Fibroblast of villous mesenchyme (primary cell): ENCODE measurements around the gene MCF2L. TPM values are rescaled to one million over a fixed set of nuclear protein-coding genes. Genes with fewer than 3 reads are reported as not detected.
A peak's percentile ranks its signal among the peaks of the same experiment; 100 is the strongest.

Experiments used
- DNase-seq: peaks from one replicate; pipeline ENCODE4 v3.0.0-alpha.2; 2010; ENCODE audit warnings: low read depth
- H3K4me3 ChIP-seq: 2 replicates; pipeline ENCODE4 v1.5.1; 2011; ENCODE audit warnings: low read depth, mild to moderate bottlenecking, low read length
- total RNA-seq: library from RNA; depleted of rRNA; stranded (reverse); fragments of >200 nt; gene quantifications from 2 replicates; pipeline ENCODE4 v1.2.3, GENCODE V29; 2012
- TF ChIP-seq, protein P1 (sequence below): IDR thresholded peaks from 2 replicates; pipeline ENCODE4 v1.5.1; 2012; ENCODE audit warnings: low read depth, mild to moderate bottlenecking, low read length; ENCODE audit not compliant: insufficient read depth

MCF2L gene
- total RNA-seq, 1 donor, result under 0.01 TPM

DNA sequence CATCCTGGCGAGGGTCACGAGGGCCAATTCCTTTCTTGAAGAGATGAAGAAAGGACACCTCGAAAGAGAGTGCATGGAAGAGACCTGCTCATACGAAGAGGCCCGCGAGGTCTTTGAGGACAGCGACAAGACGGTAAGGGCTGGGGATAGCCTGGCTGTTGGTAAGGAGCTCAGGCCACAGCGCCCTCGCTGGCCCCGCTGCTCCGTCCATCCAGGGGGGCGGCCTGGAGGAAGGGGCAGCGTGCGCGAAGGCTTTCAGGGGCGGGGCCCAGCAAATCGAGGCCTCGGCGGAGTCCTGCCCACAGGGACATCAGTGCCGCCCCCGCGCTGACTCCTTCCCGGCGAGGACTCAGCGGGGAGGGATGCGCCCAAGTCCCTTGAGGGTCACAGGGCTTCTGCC is 160.5 kb downstream of the MCF2L start:
- H3K4me3 ChIP-seq, result no peak overlapping the region
- no peak for DNase-seq
- TF ChIP-seq, protein P1, sequence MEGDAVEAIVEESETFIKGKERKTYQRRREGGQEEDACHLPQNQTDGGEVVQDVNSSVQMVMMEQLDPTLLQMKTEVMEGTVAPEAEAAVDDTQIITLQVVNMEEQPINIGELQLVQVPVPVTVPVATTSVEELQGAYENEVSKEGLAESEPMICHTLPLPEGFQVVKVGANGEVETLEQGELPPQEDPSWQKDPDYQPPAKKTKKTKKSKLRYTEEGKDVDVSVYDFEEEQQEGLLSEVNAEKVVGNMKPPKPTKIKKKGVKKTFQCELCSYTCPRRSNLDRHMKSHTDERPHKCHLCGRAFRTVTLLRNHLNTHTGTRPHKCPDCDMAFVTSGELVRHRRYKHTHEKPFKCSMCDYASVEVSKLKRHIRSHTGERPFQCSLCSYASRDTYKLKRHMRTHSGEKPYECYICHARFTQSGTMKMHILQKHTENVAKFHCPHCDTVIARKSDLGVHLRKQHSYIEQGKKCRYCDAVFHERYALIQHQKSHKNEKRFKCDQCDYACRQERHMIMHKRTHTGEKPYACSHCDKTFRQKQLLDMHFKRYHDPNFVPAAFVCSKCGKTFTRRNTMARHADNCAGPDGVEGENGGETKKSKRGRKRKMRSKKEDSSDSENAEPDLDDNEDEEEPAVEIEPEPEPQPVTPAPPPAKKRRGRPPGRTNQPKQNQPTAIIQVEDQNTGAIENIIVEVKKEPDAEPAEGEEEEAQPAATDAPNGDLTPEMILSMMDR, result no peak

DNA sequence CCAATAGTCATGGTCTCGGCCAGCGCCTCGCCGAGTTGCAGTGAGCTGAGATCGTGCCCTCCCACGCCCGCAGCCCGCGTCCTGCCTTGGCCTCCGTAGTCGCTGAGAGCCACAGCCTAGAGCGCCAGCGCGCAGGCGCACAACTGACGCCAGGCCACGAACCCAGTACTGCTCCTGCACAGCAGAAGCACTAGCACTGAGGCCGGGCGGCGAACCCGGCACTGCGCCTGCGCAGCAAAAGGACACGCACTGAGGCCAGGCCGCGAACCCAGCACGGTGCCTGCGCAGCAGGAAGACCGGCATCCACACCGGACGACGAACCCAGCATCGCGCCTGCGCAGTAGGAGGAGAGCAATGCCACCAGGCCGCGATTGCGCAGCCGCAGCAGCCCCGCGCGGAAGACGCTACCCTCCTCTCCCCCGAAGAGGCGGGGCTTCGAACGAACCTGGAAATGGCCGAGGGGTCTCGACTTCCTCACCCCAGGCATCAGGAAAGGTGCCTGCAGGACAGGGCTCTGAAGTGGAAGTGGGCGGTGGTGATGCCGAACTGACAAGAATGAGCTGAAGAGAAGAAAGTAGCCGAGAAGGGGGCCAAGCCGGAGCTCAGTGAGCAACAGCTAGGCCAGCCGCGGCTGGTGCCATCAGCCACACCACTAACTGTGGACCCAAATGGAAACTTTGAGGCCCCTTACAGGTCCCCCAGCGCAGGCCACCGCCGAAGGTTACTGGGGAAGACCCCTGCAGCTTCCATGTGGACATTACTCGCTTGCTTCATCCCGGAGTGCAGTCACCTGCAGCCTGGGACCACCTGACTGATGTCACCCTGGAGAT is 161.1 kb downstream of the MCF2L start:
- TF ChIP-seq, protein P1, result no peak
- DNase-seq, result no peak

DNA sequence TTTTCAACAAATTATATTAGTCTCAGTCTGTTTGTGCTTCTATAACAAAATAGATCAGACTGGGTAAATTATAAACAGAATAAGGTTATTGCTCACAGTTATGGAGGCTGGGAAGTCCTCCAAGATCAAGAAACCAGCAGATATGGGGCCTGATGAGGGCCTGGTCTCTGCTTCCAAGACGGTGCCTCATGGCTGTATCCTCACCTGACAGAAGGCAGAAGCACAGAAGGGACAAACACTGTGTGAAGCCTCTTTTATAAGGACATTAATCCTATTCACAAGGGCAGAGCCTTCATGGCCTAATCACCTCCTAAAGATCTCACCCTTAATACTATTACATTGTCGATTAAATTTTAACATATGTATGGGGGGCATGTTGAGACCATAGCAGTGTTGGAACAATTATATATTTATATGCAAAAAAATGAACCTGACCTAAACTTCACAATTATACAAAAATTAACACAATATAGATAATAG is 166.3 kb downstream of the MCF2L start:
- TF ChIP-seq, protein P1, result no peak
- no peak overlapping the region for H3K4me3 ChIP-seq
- no peak for DNase-seq

More for the DNA sequence above, 161.1 kb downstream of the MCF2L start:
- peak overlapping the region; percentile 42 for H3K4me3 ChIP-seq

DNA sequence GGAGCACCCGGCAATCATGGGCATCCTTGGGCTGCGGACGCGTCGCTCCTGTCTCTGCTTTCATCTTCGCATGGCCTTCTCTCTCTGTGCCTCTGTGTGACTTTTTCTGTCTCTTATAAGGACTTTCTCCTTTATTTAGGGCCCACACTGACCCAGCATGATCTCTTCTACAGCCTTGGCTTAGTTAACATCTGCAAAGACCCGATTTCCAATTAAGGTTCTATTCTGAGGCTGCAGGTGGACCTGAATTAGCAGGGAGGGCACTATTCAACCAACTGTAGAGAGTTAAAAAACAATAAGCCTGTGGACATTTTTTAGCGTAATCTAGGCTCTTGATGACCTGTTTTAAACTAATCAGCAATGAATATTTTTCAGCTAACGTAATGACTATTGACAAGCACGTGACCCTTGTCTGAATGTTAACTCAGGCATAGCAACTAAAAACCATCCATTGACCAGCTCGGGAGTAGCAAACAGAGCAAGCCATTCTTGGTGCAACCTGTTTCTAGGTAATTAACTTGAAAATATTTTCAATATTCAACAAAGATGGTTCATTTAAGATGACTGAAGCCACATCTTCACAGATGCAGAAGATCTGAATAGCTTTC is 168.8 kb downstream of the MCF2L start:
- DNase-seq, result no peak
- TF ChIP-seq, protein P1, result no peak

DNA sequence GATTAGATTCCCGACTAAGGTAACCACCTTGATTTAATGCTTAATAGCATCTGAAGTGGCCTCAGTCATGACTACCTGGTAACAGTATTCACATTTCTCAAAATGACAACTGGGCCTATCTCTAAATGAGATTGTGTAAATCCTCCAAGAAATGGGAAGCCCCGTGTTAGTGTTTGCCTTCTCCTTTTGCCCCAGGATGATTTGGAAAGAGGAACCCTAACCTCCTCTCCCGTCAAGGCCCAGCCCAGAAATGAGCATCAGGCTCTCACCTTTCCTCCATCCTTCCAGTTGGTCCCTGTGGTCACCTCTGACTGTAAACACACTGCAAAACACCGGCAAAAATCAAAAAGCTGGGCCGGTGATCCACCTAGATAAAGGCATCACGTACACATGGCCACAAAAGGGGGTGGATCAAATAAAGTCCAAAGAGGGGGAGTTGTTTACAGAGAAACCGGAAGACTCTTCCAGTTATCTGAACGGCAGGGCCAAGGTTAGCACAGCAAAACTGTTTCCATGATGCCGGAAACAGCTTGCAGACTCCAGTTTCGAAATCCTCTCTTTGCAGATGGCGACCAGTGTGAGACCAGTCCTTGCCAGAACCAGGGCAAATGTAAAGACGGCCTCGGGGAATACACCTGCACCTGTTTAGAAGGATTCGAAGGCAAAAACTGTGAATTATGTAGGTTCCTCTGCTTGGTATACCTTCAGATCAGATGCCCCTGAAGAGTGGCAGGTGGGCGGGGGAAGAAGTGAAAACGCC is 170.0 kb downstream of the MCF2L start:
- peak; percentile 33 for DNase-seq
- TF ChIP-seq, protein P1, result no peak
- no peak overlapping the region for H3K4me3 ChIP-seq

More for the DNA sequence above, 168.8 kb downstream of the MCF2L start:
- H3K4me3 ChIP-seq, result no peak overlapping the region

DNA sequence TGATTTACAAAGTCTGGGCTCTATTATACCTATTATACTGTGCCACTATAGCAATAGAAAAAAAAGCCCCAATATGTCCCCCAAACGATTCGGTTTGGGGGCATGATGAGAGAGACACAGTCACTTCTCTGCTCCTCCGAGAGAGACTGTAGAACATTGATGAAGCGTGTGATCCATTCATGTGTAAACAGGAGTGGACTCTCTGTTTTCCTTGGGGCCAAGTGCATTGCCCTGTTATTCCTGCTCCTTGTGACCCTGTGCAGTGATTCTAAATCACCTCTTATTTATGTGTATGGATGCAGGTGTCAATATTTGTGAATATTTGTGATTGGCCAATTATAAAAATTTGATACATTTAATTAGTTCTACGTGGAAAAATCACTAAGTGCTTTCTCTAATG is 170.6 kb downstream of the MCF2L start:
- no peak overlapping the region for H3K4me3 ChIP-seq
- TF ChIP-seq, protein P1, result no peak
- DNase-seq, result no peak
